SJSA1 (cell line): ENCODE measurements around the gene ANKRD33. TPM values are rescaled to one million over a fixed set of nuclear protein-coding genes. Genes with fewer than 3 reads are reported as not detected.

ENCODE experiments used
- DNase-seq, 2 experiments: peaks; one replicate each; pipeline ENCODE4 v3.0.0-alpha.2; 2015 to 2020; ENCODE audit warnings: low spot score in 2 of 2, low read depth in 1 of 2
- H3K27ac ChIP-seq: fragments of 250-450 bp; sonication (Bioruptor Pico); 2 replicates; pipeline ENCODE4 v1.5.1; 2020; ENCODE audit warnings: mild to moderate bottlenecking, moderate library complexity
- H3K27me3 ChIP-seq: fragments of 250-450 bp; sonication (Bioruptor Pico); replicated peaks from 2 replicates; pipeline ENCODE4 v1.5.1; 2020; ENCODE audit warnings: mild to moderate bottlenecking, moderate library complexity
- H3K36me3 ChIP-seq: fragments of 250-450 bp; sonication (Bioruptor Pico); 2 replicates; pipeline ENCODE4 v1.5.1; 2020; ENCODE audit warnings: mild to moderate bottlenecking
- H3K4me1 ChIP-seq: fragments of 250-450 bp; sonication (Bioruptor Pico); replicated peaks from 2 replicates; pipeline ENCODE4 v1.6.1; 2021; ENCODE audit warnings: mild to moderate bottlenecking
- H3K4me3 ChIP-seq: fragments of 250-450 bp; sonication (Bioruptor Pico); 2 replicates; pipeline ENCODE4 v1.5.1; 2020; ENCODE audit warnings: mild to moderate bottlenecking
- H3K9me3 ChIP-seq: fragments of 250-450 bp; sonication (Bioruptor Pico); replicated peaks from 2 replicates; pipeline ENCODE4 v1.5.1; 2020; ENCODE audit warnings: mild to moderate bottlenecking
- total RNA-seq: library from RNA; depleted of rRNA; stranded (reverse); fragments of >200 nt; shearing (Covaris generic); gene quantifications from 2 replicates; pipeline ENCODE4 v1.2.3, GENCODE V29; 2014

Gene ANKRD33
- total RNA-seq, 1 experiment from 2014 or later, result not detected

GRCh38 chr12:51917041-51917590 is 29.2 kb downstream of the ANKRD33 start:
- H3K27ac ChIP-seq, result no peak overlapping the region
- no peak overlapping the region for H3K4me3 ChIP-seq
- H3K9me3 ChIP-seq, result no peaks in the 10 kb centered on the region
- no peak for DNase-seq
- H3K27me3 ChIP-seq, result no peaks in the 10 kb centered on the region
- peaks cover 11% of the 10 kb centered on the region for H3K36me3 ChIP-seq
- H3K4me1 ChIP-seq, result peaks cover 10% of the 10 kb centered on the region

DNA sequence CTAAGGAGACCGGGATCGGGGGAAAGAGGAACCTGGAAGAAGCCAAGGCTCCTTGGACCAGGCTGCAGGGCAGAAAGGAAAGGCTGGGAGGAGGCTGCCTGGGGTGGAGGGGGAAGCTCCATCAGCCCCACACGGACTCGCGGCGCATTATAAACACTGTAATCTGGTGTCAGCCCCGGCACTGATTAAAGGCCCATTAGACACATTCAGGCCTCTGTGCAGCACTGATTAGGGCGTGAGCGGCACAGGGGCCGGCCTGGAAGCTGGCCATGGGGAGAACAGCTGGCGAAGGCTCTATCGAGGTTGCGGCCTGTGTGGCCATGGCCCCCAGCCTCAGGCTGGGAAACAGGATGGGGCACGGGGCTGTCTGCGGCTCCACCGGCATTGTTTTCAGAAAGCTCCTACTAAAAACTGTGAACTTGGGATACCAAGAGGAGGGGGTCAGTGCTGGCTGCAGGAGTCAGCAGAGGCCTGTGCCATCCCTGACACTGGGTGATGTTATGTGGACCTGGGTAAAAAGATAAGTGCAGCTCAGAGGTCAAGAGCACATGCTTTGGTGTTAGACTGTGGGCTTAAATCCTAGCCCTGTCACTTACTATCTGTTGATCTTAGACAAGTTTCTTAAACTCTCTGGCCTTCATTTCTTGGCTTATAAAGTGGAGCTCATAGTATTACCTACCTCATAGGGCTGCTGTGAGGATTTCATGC is 30.0 kb downstream of the ANKRD33 start:
- Histone ChIP-seq H3K27me3 (no peaks in the 10 kb centered on the region), H3K9me3 (no peaks in the 10 kb centered on the region), H3K4me1 (peaks cover 2% of the 10 kb centered on the region), H3K36me3 (peaks cover 11% of the 10 kb centered on the region), H3K4me3 (no peak overlapping the region), H3K27ac (no peak overlapping the region)
- DNase-seq, result no peak

- Histone ChIP-seq H3K4me1 (no peaks in the 10 kb centered on the region), H3K27me3 (no peaks in the 10 kb centered on the region), H3K27ac (no peak overlapping the region)
These were observed 32.1 kb downstream of the ANKRD33 start for GRCh38 chr12:51920046-51920445.

GRCh38 chr12:51921017-51921725 is 33.3 kb downstream of the ANKRD33 start:
- no peak for DNase-seq
- H3K4me1 ChIP-seq, result no peaks in the 10 kb centered on the region

More at GRCh38 chr12:51920046-51920445, 32.1 kb downstream of the ANKRD33 start:
- Histone ChIP-seq H3K36me3 (peaks cover 11% of the 10 kb centered on the region), H3K9me3 (no peaks in the 10 kb centered on the region), H3K4me3 (no peak overlapping the region)
- DNase-seq, result no peak

GRCh38 chr12:51922146-51922545 is 34.2 kb downstream of the ANKRD33 start:
- Histone ChIP-seq H3K4me3 (no peak overlapping the region), H3K9me3 (no peaks in the 10 kb centered on the region), H3K27me3 (no peaks in the 10 kb centered on the region), H3K4me1 (no peaks in the 10 kb centered on the region), H3K27ac (no peak overlapping the region), H3K36me3 (no peaks in the 10 kb centered on the region)
- DNase-seq, result no peak

More at GRCh38 chr12:51921017-51921725, 33.3 kb downstream of the ANKRD33 start:
- Histone ChIP-seq H3K4me3 (no peak overlapping the region), H3K9me3 (no peaks in the 10 kb centered on the region), H3K27ac (no peak overlapping the region), H3K27me3 (no peaks in the 10 kb centered on the region), H3K36me3 (no peaks in the 10 kb centered on the region; the same call in 1 of the 2 replicates)

DNA sequence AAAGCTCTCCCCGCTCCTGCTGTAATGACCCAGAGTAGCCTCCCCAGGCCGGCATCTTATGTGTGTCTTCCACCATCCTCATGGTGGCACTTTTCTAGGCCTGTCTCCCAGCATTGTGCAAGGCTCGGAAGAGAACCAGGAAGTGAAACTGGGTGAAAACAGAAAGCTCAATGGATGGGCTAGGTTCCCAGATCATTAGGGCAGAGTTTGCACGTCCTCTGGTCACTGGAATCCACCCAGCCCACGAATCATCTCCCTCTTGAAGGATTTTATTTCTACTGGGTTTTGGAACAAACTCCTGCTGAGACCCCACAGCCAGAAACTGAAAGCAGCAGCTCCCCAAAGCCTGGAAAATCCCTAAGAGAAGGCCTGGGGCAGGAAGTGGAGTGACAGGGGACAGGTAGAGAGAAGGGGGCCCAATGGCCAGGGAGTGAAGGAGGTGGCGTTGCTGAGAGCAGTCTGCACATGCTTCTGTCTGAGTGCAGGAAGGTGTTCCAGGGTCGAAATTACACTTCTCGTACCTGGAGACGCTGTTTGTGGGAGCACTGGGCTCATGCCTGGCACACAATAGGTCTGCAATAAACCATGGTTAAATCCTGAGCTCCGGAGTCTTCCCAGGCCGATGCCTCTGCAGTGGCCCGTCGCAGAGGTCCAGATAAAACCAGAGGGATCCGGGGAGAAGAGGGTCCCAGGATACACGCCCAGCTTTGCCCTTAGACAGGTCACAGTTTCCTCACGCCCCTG is 35.0 kb downstream of the ANKRD33 start:
- Histone ChIP-seq H3K27me3 (no peaks in the 10 kb centered on the region), H3K9me3 (no peaks in the 10 kb centered on the region), H3K36me3 (no peaks in the 10 kb centered on the region), H3K4me3 (no peak overlapping the region), H3K27ac (no peak overlapping the region), H3K4me1 (no peaks in the 10 kb centered on the region)
- no peak for DNase-seq

GRCh38 chr12:51923506-51924365 is 35.8 kb downstream of the ANKRD33 start:
- Histone ChIP-seq H3K27ac (no peak overlapping the region), H3K4me3 (no peak overlapping the region), H3K36me3 (no peaks in the 10 kb centered on the region), H3K4me1 (no peaks in the 10 kb centered on the region), H3K27me3 (no peaks in the 10 kb centered on the region), H3K9me3 (no peaks in the 10 kb centered on the region)
- no peak for DNase-seq

- Histone ChIP-seq H3K36me3 (no peaks in the 10 kb centered on the region), H3K27me3 (no peaks in the 10 kb centered on the region), H3K9me3 (no peaks in the 10 kb centered on the region), H3K4me3 (no peak overlapping the region), H3K27ac (no peak overlapping the region), H3K4me1 (no peaks in the 10 kb centered on the region)
- DNase-seq, result no peak
These were observed 36.8 kb downstream of the ANKRD33 start for GRCh38 chr12:51924551-51925319.

DNA sequence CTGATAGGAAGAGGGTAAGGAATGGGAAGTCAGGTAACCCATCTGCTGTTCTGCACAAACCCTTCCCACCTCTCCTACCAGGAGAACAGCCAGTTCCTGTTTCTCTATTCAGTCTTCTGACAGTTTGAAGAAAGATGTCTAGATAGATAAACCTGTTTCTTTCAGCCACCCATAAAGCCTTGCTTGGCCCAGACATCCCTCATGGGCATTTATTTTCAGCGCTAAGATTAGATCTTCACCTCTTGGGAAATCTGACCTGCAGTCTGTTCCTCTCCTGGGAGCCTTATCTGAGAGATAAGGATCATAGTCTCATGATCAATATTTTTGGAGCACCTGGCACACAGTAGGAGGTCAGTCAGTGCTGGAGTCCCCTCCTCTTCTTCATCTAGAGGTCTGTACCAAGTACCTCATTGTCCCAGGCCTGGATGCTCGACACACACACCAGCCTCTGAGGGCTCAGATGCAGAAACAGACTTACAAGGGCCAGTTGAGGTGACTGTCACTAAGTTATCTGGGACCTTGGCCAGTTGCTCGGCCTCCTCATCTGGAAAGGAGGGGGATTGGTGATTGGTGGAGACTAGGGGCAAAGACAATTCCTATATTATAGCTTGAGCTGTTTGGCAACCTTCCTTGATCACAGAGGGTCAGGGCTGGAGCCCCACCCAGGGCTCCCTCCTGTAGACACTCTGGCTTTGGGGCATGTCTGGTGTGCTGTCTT is 37.6 kb downstream of the ANKRD33 start:
- Histone ChIP-seq H3K27ac (no peak overlapping the region), H3K36me3 (no peaks in the 10 kb centered on the region), H3K27me3 (no peaks in the 10 kb centered on the region), H3K9me3 (no peaks in the 10 kb centered on the region), H3K4me3 (no peak overlapping the region), H3K4me1 (no peaks in the 10 kb centered on the region)
- no peak for DNase-seq

GRCh38 chr12:51926064-51926632 is 38.2 kb downstream of the ANKRD33 start:
- Histone ChIP-seq H3K36me3 (no peaks in the 10 kb centered on the region), H3K27ac (no peak overlapping the region), H3K9me3 (no peaks in the 10 kb centered on the region), H3K4me1 (no peaks in the 10 kb centered on the region), H3K27me3 (no peaks in the 10 kb centered on the region), H3K4me3 (no peak overlapping the region)
- DNase-seq, result no peak

GRCh38 chr12:51926718-51927117 is 38.8 kb downstream of the ANKRD33 start:
- no peak for DNase-seq
- H3K9me3 ChIP-seq, result no peaks in the 10 kb centered on the region

More at GRCh38 chr12:51926718-51927117, 38.8 kb downstream of the ANKRD33 start:
- H3K27ac ChIP-seq, result no peak overlapping the region
- H3K27me3 ChIP-seq, result no peaks in the 10 kb centered on the region
- no peak overlapping the region for H3K4me3 ChIP-seq
- H3K4me1 ChIP-seq, result no peaks in the 10 kb centered on the region
- H3K36me3 ChIP-seq, result no peaks in the 10 kb centered on the region
